Nucleus accumbens (tissue), 56 donors: Measurements from ENCODE around the gene CRELD2.

ENCODE experiments used
- DNase-seq, 56 donors: peaks; one replicate each; lab custom pipeline; 2025; lab: John Stamatoyannopoulos, UW

Gene CRELD2

DNA sequence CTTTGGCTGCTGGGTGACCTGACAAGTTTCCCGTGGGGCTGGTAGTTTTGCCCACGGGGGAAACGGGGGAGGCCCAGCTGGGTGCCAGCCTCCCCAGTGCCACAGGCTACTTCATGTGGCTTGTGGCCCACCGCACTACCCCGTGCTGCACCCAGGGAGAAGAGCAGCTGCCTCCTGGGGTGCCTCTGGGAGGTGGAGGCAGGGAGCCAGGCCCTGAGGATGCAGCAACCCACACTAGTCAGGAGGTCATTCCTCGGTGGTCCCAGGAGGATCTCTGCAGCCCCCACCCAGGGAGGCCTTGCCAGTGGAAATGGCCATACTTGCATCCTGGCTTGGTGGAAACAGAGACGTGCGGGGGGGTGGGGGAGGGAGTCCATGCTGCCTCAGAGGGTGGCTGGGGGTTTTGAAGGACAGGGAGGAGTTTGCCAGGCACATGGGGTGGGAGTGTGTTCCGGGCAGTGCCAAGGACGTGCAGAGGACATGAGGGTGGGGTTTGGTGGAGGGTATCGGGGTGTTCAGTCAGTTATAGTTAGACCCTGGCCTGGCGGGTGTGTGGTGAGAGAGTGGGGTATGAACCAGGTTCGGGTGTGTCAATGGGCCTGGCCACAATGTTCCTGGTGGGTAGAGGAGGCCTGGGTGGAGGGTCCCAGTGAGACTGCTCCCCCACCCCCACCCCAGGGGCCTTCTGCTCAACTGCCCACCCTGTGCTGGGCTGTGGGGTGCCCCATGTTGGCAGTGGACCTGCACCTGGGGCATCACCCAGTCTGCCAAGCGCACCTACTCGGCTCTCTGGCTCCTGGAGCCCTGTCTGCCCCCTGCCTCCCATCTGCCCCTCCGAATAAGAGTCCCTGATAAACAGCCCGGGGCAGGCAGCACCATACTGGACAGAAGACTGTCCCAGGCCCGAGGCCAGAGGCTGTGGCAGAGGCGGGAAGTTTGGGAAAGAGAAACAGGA, 46.0 kb downstream of the CRELD2 start:
- DNase-seq = no peak

DNA sequence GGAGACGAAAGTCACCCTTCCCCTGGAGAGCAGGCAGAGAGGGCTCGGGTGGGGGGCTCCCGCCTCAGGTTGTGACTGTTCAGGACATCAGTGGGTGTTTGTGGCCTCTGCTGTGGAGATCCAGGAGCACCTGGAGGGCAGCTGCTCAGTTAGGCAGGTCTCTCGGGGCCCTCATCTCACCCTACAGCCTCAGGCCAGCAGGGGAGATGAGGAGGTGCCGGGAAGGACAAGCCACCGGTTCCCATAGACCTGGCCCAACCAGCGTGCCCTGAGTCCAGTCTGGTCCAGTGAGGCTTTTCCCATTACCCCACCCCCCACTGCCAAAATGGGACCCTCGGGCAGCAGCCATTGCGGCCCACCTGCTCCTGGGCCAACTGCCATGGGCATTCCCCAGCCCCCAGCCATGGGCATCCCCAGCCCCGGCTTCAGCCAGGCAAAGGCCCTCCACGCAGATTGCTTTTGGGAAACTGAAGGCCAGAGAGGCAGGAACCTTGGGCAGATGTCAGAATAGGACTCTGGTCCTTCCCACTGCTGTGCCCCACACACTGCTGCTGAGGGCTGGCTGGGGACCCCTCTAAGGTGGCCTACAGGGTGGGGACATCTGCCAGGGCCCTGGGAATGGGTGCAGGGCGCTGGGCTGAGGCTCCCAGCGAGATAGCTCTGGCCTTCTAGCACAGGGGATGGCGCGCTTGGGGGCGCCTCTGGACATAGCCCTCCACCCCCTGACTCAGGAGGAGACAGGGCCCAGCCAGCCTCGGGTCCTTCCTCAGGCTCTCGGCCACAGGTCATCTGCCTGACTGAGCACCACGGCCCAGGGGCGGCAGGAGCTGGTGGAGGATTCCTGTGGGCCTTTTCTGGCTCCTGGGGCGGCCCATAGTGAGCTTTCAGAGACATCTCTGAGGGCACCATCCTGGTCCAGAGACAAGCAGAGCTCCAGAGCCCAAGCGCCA, 46.9 kb downstream of the CRELD2 start:
- DNase-seq = no peak

DNA sequence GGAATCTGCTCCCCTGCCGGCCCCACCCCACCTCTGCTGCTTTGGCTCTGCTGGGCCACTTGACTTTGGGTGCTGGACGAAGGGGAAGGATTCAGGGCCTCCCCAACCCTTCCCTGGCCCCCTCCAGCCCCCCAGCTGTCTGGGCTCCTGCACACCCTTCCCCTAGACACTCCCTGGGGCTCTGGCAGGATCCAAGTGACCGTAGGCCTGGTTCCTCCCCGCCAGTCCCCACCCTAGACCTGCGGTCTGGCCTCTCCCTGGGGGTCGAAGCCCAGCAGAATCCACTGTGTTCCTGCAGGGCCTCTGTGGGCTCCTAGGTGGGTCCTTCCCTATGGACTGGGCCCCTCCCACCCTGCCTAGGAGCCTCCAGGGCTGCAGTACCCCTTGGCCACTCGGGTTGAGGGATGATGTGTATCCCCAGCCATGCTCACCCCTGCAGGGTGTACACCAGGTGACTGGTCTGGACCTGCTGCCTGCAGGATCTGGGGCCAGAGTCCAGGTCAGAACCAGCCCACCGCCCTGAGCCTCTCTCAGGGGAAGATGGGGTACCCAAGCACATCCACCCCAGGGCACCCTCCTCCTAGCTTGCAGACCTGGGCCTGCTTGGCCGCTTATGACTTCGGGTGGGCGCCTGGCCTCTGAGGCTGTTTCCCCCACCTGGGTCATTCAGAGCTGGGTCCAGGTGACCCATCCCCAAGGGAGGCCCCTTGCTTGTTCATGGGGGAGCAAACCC, 47.8 kb downstream of the CRELD2 start:
- no peak for DNase-seq

DNA sequence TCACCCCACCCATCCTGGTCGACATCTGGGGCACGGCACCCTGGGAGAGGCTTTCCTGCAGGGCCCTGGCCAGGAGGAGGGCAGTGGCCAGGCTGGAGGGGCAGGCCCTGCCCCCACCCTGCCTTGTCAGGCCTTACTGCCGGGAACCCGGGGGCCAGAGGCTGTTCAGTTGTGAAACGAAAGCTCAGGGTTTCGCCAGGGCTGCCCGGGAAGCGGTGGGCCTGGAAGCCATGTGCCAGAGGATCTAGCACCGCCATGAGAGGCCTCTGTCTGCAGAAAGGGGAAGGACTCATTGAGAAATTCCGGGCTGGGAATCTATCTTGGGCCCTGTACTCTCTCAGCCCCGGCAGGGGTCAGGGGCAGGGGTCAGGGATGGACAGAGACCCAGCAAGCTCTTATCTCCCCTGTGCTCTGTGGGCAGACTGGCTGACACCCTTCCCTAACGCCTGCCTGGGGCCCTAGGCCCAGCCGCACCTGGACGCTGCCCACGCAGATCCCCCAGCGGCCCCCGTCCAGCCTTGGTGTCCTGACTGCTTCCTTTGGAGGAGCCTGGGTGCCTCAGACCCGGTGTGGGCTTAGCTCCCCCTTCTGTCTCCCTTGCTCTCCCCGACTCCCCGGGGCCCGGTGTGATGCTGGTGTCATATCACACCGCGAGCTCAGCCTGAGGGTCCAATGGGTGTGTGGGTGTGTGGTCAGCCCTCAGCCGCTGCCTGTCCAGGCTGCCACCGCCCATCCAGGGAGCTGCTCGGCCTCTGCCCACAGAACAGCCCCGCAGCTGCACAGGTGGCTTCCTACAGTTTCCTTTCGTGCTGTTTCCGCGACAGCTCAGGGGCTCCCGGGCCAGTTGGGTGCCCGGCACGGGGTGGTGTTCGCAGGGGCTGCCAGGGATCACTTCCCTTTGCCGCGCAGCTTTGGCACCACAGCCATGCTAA, 48.6 kb downstream of the CRELD2 start:
- peak in 1 of 56 donors; percentile 44 for DNase-seq

GRCh38 chr22:49967706-49968208, 49.3 kb downstream of the CRELD2 start:
- DNase-seq = peak in 36 of 56 donors; percentile 25 to 73 (median 53)

GRCh38 chr22:49968313-49968830, 49.9 kb downstream of the CRELD2 start:
- DNase-seq = peak in 1 of 56 donors; percentile 34

DNA sequence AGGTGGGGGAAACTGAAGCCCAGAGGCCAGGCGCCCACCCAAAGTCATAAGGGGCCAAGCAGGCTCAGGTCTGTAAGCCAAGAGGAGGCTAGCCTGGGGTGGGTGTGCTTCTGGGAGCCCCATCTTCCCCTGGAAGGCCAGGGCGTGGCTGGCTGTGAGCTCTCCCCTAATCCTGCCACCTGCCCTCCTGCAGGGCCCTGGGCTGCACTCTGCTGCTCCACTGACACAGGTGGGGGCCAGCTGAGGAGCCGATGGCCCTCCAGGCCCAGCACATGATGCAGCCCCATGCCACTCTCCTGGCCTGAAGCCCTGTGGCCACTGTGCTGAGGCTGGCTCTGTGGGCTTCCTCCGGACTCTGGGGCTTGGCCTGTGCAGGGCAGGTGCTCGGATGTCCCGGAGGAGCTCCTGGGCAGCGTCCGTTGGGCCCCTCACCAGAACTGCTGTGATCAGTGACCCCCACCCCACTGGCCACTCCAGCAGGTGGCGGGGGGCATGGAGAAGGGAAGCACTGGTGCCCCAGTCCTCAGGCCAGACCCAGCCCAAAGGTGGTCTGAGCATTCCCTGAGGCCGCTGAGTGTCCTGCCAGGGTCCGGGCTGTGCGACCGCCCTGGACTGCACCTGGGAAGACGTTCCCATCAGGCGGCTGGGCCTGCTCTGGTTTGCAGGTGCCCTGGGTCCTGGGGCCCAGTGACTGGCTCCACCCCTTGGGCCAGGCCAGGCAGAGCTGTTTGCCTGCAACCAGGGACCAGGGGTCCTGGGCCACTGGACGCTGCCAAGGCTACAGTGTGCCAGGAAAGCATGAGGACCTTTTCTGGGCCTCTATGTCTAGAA, 50.6 kb downstream of the CRELD2 start:
- DNase-seq = peak in 2 of 56 donors; percentile 34 to 48

DNA sequence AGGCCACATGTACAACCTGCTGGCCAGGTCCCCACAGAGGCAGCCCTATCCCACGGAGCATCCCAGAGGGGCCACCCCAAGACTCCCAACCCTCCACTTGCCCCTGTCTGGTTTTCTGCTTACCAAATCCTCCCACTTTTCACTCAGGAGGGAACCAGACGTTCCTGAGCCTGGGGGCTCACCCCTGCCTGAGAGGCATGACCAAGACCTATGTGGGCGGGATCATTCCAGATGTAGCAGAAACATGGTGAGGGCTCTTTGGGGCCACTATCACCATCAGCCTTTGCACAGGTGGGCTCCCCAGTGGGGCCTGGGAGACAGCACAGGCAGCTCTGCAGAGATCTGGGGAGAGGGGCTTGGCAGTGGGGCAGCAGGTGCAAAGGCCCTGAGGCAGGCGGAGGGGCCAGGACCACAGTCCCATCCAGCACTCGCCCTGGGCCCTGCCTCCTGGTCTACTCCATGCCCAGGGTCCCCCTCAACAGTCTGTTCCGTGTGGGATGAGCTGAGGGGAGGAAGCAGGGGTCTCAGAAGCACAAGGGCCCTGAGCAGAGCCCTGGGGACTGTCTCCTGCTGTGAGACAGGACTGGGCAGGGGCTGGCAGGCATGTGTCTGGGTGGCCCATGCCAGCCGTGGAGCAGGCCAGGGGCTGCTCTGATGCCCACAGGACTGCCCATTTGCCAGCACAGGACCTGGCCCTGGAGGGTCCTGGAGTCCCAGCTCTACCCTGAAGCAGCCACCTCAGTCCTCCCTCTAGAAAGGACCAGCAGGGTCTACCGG, 51.5 kb downstream of the CRELD2 start:
- DNase-seq = no peak

GRCh38 chr22:49970528-49971231, 52.2 kb downstream of the CRELD2 start:
- DNase-seq = peak; percentile 43 to 95 (median 87)

DNA sequence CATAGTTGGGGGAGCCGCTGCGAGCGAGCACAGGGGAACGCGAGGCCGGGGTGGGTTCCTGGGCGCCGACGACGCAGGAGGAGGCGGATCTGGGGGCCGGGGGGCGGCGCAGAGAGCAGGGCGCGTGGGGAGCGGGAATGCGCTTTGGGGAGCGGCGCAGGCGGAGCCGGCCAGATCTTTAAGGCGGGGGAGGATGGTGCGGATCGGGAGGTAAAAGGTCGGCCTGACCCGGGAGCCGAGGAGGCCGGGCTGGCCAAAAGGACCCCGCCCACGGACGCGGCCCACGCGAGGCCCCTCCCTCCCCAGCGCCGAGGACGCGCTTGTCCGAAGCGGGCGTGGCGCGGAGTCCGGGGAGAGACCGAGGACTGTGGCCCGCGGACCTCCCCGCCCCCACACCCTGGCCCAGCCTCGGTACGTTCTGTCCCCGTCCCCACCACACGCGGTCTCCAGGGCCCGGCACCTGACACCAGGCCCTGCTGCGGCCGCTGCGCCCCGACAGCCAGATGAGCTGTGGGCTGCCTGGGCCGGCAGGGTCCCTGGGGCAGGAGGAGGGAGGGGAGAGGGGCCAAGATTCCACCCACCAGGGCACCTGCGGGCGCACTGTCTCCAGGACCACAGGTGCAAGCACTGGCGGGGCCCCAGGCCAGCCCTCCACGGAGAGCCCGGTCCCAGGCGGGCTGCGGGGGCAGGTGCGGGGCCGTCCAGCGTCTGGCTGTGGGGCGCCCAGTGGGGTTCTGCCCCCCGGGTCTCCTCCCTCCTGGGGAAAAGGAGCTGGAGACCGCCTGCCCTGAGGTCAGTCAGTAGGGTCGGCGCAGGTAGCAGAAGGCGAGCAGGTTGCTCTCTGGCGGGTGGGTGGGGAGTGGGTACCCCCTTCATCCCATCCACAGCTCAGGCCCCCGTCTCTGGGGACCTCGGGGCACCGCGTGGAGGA, 53.1 kb downstream of the CRELD2 start:
- DNase-seq = peak in 23 of 56 donors; percentile 37 to 84 (median 67)

DNA sequence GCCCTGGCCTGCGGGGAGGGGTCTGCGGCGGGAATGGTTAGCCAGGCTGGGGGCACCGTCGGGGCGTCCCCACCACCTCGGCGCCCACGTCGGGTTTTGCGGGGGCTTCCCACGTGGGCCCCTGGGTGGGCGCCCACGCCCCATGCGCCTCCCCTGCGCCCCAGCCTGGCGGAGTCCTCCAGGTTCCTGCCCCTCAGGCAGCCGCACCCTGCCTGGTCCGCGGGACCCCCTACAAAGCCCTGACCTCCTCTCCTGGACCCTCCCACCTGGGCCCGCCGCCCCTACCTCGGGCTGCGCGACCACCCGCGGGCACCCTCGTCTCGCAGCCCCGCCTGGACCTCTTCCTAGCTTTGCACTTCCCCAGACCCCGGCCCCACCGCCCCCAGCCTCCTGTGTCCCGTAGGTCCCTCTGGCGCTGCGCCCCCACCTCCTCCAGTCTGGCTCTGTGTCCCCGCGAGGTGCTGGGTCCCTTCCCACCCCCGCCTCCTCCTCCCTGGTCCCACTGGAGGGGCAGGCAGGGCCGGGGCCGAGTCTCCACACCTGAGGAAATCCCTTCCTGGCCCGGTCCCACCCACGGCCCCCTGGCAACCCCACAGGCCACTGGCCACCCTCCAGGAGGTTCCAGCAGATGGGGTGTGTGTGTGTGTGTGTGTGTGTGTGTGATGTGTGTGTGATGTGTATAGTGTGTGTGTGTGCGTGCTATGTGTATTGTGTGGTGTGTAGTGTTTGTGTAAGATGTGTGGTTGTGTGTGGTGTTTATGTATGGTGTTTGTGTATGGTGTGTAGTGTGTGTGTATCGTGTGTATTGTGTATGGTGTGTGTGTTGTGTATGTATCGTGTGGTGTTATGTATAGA, 54.0 kb downstream of the CRELD2 start:
- DNase-seq = peak in 1 of 56 donors; percentile 56

GRCh38 chr22:49973018-49973961, 54.9 kb downstream of the CRELD2 start:
- no peak for DNase-seq
